Endothelial cell of umbilical vein (primary cell): ENCODE data around the gene B9D2. TPM values are rescaled to one million over a fixed set of nuclear protein-coding genes. Genes with fewer than 3 reads are reported as not detected.

ENCODE experiments used
- BruUV-seq: library from RNA; stranded (reverse); fragments of 400-500 nt; replicated peaks from 2 replicates; lab custom pipeline; 2021; lab: Mats Ljungman, UMichigan
- CTCF ChIA-PET: fragments of 300-600, 350-600 bp; sonication (Branson Sonifier 250); formaldehyde crosslinking; loops from one replicate; lab custom pipeline; 2021; ENCODE audit warnings: antibody characterized with exemption, inconsistent platforms; lab: Charles Lee
- POLR2A ChIA-PET: fragments of 300-600, 350-600 bp; sonication (Branson Sonifier 250); formaldehyde crosslinking; loops from one replicate; lab custom pipeline; 2021; ENCODE audit warnings: antibody characterized with exemption, inconsistent platforms; lab: Charles Lee
- DNase-seq: peaks from one replicate; pipeline ENCODE4 v3.0.0-alpha.2; 2011; ENCODE audit warnings: low read depth, low spot score
- FAIRE-seq: peaks from 2 replicates; lab custom pipeline; 2011; peaks lifted over from hg19 to GRCh38; lab: Jason Lieb, UNC
- H2AFZ ChIP-seq: 2 replicates; pipeline ENCODE4 v1.6.0; 2012; ENCODE audit warnings: low read depth, low read length, control low read depth, inconsistent platforms
- H3K27ac ChIP-seq: 2 replicates; pipeline ENCODE4 v1.5.1; 2011; ENCODE audit warnings: low read depth, mild to moderate bottlenecking, control low read depth, low read length, moderate library complexity; ENCODE audit not compliant: insufficient read depth
- H3K27me3 ChIP-seq, 2 experiments: 2 replicates each; pipeline versions ENCODE4 v1.6.0 to v1.6.1; 2011; ENCODE audit warnings: low read length in 2 of 2, mixed read lengths in 1 of 2; ENCODE audit not compliant: control insufficient read depth in 2 of 2, insufficient read depth in 2 of 2
- H3K36me3 ChIP-seq, 2 experiments: 2 replicates in 1 of 2; 3 replicates in 1 of 2; pipeline ENCODE4 v1.5.1; 2011; ENCODE audit warnings: low read length in 2 of 2, mild to moderate bottlenecking in 1 of 2, moderate library complexity in 1 of 2; ENCODE audit not compliant: control insufficient read depth in 2 of 2, insufficient read depth in 2 of 2; ENCODE audit errors: extremely low read depth in 1 of 2
- H3K4me1 ChIP-seq: 3 replicates; pipeline ENCODE4 v1.5.1; 2011; ENCODE audit warnings: mild to moderate bottlenecking, low read length; ENCODE audit not compliant: control insufficient read depth, insufficient read depth; ENCODE audit errors: extremely low read depth
- H3K4me2 ChIP-seq: 2 replicates; pipeline ENCODE4 v1.6.1; 2011; ENCODE audit warnings: low read length, control low read depth, mixed read lengths; ENCODE audit not compliant: insufficient read depth
- H3K4me3 ChIP-seq, 3 experiments: fragments of 200-600 bp in 1 of 3; sonication (generic), shearing (Covaris generic) in 1 of 3; replicated peaks in 1 of 3; 2 replicates each; pipeline ENCODE4 v1.5.1; 2011 to 2016; ENCODE audit warnings: control low read depth in 3 of 3, low read length in 3 of 3, mild to moderate bottlenecking in 2 of 3, inconsistent platforms in 1 of 3, low read depth in 1 of 3, moderate library complexity in 1 of 3; ENCODE audit not compliant: insufficient read depth in 1 of 3
- H3K79me2 ChIP-seq: 2 replicates; pipeline ENCODE4 v1.6.0; 2012; ENCODE audit warnings: low read length, inconsistent platforms; ENCODE audit not compliant: control insufficient read depth, insufficient read depth
- H3K9ac ChIP-seq: replicated peaks from 2 replicates; pipeline ENCODE3; 2011; ENCODE audit warnings: low read length, control low read depth; ENCODE audit not compliant: insufficient read depth; ENCODE audit errors: extremely low read depth
- H3K9me1 ChIP-seq: replicated peaks from 3 replicates; pipeline ENCODE4 v1.6.0; 2011; ENCODE audit warnings: mild to moderate bottlenecking, low read length; ENCODE audit not compliant: control insufficient read depth, insufficient read depth; ENCODE audit errors: extremely low read depth
- H3K9me3 ChIP-seq: replicated peaks from 2 replicates; pipeline ENCODE4 v1.5.1; 2012; ENCODE audit warnings: low read length, inconsistent platforms; ENCODE audit not compliant: control insufficient read depth, insufficient read depth
- H4K20me1 ChIP-seq: replicated peaks from 2 replicates; pipeline ENCODE3; 2011; ENCODE audit warnings: mild to moderate bottlenecking, low read length; ENCODE audit not compliant: control insufficient read depth, insufficient read depth; ENCODE audit errors: extremely low read depth
- CTCF ChIP-seq, 2 donors: IDR thresholded peaks; 1 replicate in 1 of 2; 2 replicates in 1 of 2; pipeline ENCODE4 v1.5.1; 2011; ENCODE audit warnings: low read length in 2 of 2, mild to moderate bottlenecking in 2 of 2, moderate library complexity in 2 of 2, control low read depth in 1 of 2, inconsistent platforms in 1 of 2, low read depth in 1 of 2; ENCODE audit not compliant: insufficient read depth in 1 of 2; ENCODE audit errors: extremely low read depth in 1 of 2
- GATA2 ChIP-seq: IDR thresholded peaks from 2 replicates; pipeline ENCODE4 v1.7.0; 2011; ENCODE audit warnings: low read depth, mild to moderate bottlenecking, moderate library complexity, mixed read lengths, low read length; ENCODE audit not compliant: insufficient read length, insufficient read depth
- POLR2A ChIP-seq: IDR thresholded peaks from 2 replicates; pipeline ENCODE4 v1.6.1; 2012; ENCODE audit warnings: low read depth, mild to moderate bottlenecking, control low read depth, low read length
- dilution Hi-C: fragments of 300-500 bp; cut with MboI; formaldehyde crosslinking; loops from one replicate; pipeline ENCODE4 v1.15.0; 2019; ENCODE audit warnings: low sequenced_read_pairs; ENCODE audit not compliant: extremely low pct_ligation_motif_present
- intact Hi-C: fragments of 100-400 bp; cut with micrococcal nuclease; formaldehyde crosslinking; loops from one replicate; pipeline ENCODE4 v1.10.0; 2022
- polyA plus RNA-seq, 4 experiments: library from polyadenylated mRNA; depleted of rRNA in 3 of 4; stranded (reverse) in 3 of 4; unstranded in 1 of 4; fragments of >200 nt; gene quantifications; 2 replicates each; pipeline versions ENCODE4 v1.2.1 to v1.2.3, GENCODE V29; 2011 to 2012; ENCODE audit warnings: missing spikeins in 1 of 4
- total RNA-seq: library from RNA; stranded (reverse); gene quantifications from 2 replicates; pipeline ENCODE4 v1.2.3, GENCODE V29; 2021

Gene B9D2
- total and polyA plus RNA-seq, 2 donors (not counting 3 experiments of a cell fraction or from before 2014, with no cell fraction given): 12.2 to 23.9 TPM

- no peaks in the 10 kb centered on the region for H3K9me1 ChIP-seq
- FAIRE-seq: peak; percentile 54
- H3K4me3 ChIP-seq: no peak overlapping the region
- H3K9ac ChIP-seq: peak overlapping the region; percentile 93
- dilution Hi-C loops: no loop called here
- H3K4me2 ChIP-seq: peak overlapping the region; percentile 1
- no peak for DNase-seq
- TF ChIP-seq GATA2 (peak; percentile 3), CTCF (IDR thresholded peaks at IDR 0.05; ENCODE audit: extremely low read depth in 1 of 2, insufficient read depth in 1 of 2, low read depth in 1 of 2, low read length in 2 of 2) (no peak), POLR2A (peak; percentile 33)
- H4K20me1 ChIP-seq: no peaks in the 10 kb centered on the region
- H3K4me1 ChIP-seq: peaks cover 71% of the 10 kb centered on the region
- CTCF ChIA-PET: interaction anchor here (0.7 to 3.9 kb wide), 5 partner anchors 28 to 239 kb away, joined by 3 to 40 read pairs (median 4); partner anchors contain the start of genes B9D2 and TGFB1
- peaks cover 9% of the 10 kb centered on the region for H3K79me2 ChIP-seq
- POLR2A ChIA-PET: interaction anchor here (0.5 kb wide), 1 partner anchor 134 kb away, joined by 3 read pairs; no protein-coding TSS in a partner anchor
- BruUV-seq: TSS peak; percentile 61
- no peak overlapping the region for H2AFZ ChIP-seq
- no peaks in the 10 kb centered on the region for H3K27me3 ChIP-seq
- no peaks in the 10 kb centered on the region for H3K9me3 ChIP-seq
- peaks cover 0 to 25% of the 10 kb centered on the region in 2 experiments for H3K36me3 ChIP-seq
- H3K27ac ChIP-seq: peak overlapping the region; percentile 100
- intact Hi-C loops: loop anchor here (5.0 kb wide), 2 partner anchors 102 to 248 kb away; no protein-coding TSS in a partner anchor
Measured at GRCh38 chr19:41324231-41324702, 39.7 kb downstream of the B9D2 start.
